GM12872 (cell line): ENCODE data around the gene SBF2.

Experiments
- TF ChIP-seq, protein P1 (sequence below): IDR thresholded peaks from 3 replicates; pipeline ENCODE4 v1.5.1; 2011; ENCODE audit warnings: low read depth, mild to moderate bottlenecking, low read length, moderate library complexity; ENCODE audit not compliant: insufficient read depth

The SBF2 gene

DNA sequence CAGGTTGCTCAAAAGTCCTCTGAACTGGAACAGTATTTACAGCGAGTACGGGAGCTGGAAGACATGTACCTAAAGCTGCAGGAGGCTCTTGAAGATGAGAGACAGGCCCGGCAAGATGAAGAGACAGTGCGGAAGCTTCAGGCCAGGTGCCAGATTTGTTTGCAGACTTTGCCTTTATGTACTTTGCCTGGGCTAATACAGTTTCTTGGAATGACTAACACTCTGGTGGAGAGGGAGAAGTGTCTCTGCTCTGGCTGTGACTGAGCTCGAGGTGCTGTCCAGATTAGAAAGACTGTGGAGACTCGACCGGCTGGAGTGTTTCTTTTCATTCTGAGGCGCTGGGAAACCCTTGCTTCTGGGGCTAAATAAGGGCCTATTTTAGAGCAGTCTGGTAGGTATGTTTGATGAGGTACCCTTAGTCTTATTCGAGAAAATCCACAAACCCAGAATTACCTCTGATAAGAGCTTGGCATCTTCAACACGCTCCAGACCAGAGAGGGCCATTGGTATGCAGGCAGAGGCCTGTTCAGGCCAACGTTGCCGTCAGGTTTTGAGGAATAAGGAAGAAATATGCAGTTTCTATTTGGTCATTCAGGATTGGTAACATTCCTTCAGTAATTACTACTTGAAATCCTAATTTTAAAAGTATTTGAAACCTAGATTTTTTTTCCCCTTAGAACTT, 553.7 kb downstream of the SBF2 start:
- TF ChIP-seq, protein P1, sequence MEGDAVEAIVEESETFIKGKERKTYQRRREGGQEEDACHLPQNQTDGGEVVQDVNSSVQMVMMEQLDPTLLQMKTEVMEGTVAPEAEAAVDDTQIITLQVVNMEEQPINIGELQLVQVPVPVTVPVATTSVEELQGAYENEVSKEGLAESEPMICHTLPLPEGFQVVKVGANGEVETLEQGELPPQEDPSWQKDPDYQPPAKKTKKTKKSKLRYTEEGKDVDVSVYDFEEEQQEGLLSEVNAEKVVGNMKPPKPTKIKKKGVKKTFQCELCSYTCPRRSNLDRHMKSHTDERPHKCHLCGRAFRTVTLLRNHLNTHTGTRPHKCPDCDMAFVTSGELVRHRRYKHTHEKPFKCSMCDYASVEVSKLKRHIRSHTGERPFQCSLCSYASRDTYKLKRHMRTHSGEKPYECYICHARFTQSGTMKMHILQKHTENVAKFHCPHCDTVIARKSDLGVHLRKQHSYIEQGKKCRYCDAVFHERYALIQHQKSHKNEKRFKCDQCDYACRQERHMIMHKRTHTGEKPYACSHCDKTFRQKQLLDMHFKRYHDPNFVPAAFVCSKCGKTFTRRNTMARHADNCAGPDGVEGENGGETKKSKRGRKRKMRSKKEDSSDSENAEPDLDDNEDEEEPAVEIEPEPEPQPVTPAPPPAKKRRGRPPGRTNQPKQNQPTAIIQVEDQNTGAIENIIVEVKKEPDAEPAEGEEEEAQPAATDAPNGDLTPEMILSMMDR = no peak

- TF ChIP-seq, protein P1 = no peak
These were observed 554.7 kb downstream of the SBF2 start for GRCh38 chr11:9739123-9739900.

DNA sequence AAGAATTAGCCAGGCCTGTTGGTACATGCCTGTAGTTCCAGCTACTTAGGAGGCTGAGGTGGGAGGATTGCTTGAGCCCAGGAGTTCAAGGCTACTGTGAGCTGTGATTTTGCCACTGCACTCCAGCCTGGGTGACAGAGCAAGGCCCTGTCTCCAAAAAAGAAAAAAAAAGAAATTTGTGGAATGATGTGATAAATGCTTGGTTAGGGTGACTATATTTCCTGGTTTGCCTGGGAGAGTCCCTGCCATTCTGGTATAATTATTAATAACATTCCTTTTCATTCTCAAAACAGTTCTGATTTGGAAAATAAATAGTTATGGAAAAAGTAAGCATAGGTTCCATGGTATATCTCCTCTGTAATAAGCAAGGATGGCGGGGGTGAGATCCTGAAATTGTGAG, 555.3 kb downstream of the SBF2 start:
- TF ChIP-seq, protein P1 = no peak

GRCh38 chr11:9738116-9738515, 555.9 kb downstream of the SBF2 start:
- TF ChIP-seq, protein P1 = no peak

GRCh38 chr11:9736365-9736764, 557.7 kb downstream of the SBF2 start:
- TF ChIP-seq, protein P1 = no peak

DNA sequence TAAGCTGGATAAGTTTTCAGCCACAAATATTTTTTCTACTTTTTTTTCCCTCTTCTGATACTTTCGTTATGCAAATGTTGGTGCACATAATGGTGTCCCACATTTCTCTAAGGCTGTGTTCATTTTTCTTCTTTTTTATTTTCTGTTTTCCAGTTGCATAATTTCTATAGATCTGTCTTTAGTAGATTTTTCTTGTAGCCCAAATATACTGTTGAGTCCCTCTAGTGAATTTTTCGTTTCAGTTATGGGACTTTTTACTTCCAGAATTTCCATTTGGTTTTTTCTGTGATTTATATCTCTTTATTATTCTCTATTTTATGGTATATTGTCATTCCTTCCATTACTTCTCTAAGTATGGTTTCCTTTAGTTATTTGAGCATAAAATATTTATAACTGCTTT, 558.1 kb downstream of the SBF2 start:
- TF ChIP-seq, protein P1 = no peak

DNA sequence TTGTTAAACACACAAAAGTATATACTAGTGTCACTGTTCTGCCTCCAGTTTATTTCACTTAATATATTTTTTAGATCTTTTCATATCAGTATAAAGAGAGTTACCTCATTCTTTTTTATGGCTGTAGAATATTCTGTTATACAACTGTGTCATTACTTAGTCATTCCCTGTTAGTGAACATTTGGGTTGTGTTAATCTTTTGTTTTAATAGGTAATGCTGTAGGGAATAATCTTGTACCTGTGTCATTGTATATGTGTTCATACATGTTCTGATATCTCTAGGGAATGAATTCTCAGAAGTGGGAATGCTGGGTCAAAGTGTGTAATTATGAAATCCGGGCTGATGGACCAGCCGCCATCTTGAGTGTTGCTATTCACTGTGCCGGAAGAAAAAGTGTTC, 558.8 kb downstream of the SBF2 start:
- TF ChIP-seq, protein P1 = no peak
